SK-N-MC (cell line): ENCODE measurements around the gene GPR62.

Experiments used
- DNase-seq: peaks from one replicate; pipeline ENCODE4 v3.0.0-alpha.2; 2011; ENCODE audit warnings: low read depth, low spot score
- H3K27ac ChIP-seq: fragments of 200-600 bp; sonication (generic); 2 replicates; pipeline ENCODE4 v1.5.1; 2016; ENCODE audit warnings: mixed run types
- H3K36me3 ChIP-seq: fragments of 200-600 bp; sonication (generic); 2 replicates; pipeline ENCODE4 v1.6.1; 2017; ENCODE audit warnings: antibody characterized with exemption, low read length, mixed read lengths; ENCODE audit not compliant: insufficient read depth
- H3K4me3 ChIP-seq: fragments of 200-600 bp; sonication (generic); 2 replicates; pipeline ENCODE4 v1.5.1; 2016
- H3K9ac ChIP-seq: fragments of 200-600 bp; sonication (generic); 2 replicates; pipeline ENCODE4 v1.8.0; 2017; ENCODE audit warnings: mixed run types, mixed read lengths; ENCODE audit not compliant: insufficient read length
- H3K9me3 ChIP-seq: fragments of 200-600 bp; sonication (generic); 2 replicates; pipeline ENCODE4 v1.6.1; 2017; ENCODE audit warnings: low read depth, mild to moderate bottlenecking, antibody characterized with exemption, low read length, moderate library complexity, mixed read lengths
- EZH2 ChIP-seq: fragments of 200-600 bp; sonication (generic); IDR thresholded peaks from one replicate; pipeline ENCODE4 v1.6.1; 2017; ENCODE audit warnings: antibody characterized with exemption
- FOXP2 ChIP-seq: optimal IDR thresholded peaks from 2 replicates; pipeline ENCODE3; 2011; ENCODE audit warnings: mild to moderate bottlenecking, moderate library complexity; ENCODE audit not compliant: insufficient read depth; ENCODE audit errors: extremely low read length, control extremely low read depth
- POLR2AphosphoS5 ChIP-seq: IDR thresholded peaks from 2 replicates; pipeline ENCODE4 v1.6.1; 2012; ENCODE audit warnings: mild to moderate bottlenecking, low read depth, low read length, borderline replicate concordance

The GPR62 gene

GRCh38 chr3:51980253-51980652, 25.1 kb downstream of the GPR62 start:
- H3K27ac ChIP-seq, result no peak overlapping the region
- no peak for DNase-seq
- TF ChIP-seq POLR2AphosphoS5 (no peak), FOXP2 (no peak), EZH2 (no peak)
- no peak overlapping the region for H3K4me3 ChIP-seq
- no peaks in the 10 kb centered on the region for H3K9me3 ChIP-seq
- H3K9ac ChIP-seq, result no peak overlapping the region
- H3K36me3 ChIP-seq, result no peaks in the 10 kb centered on the region

- H3K9me3 ChIP-seq, result no peaks in the 10 kb centered on the region
- no peak overlapping the region for H3K27ac ChIP-seq
- peak overlapping the region; percentile 32 for H3K9ac ChIP-seq
- H3K4me3 ChIP-seq, result peak overlapping the region; percentile 47
- DNase-seq, result no peak
- no peaks in the 10 kb centered on the region for H3K36me3 ChIP-seq
- no peak for TF ChIP-seq POLR2AphosphoS5
- TF ChIP-seq FOXP2, result no peak
- TF ChIP-seq EZH2, result no peak
These were observed 27.2 kb downstream of the GPR62 start for GRCh38 chr3:51982352-51982837.

GRCh38 chr3:51982838-51983577, 27.8 kb downstream of the GPR62 start, which contains the start of gene ACY1:
Gene ACY1, plus strand, starts transcription at chr3:51983535. Its CDS starts 530 bp downstream, at chr3:51984065.
- Histone ChIP-seq H3K9me3 (no peaks in the 10 kb centered on the region), H3K4me3 (peak within 1 kb of the TSS; percentile 47), H3K27ac (no peak within 1 kb of the TSS), H3K9ac (peak within 1 kb of the TSS; percentile 32), H3K36me3 (no peaks in the 10 kb centered on the region)
- peak; percentile 51 for TF ChIP-seq POLR2AphosphoS5
- no peak for TF ChIP-seq EZH2
- no peak for DNase-seq

- DNase-seq, result no peak
- Histone ChIP-seq H3K9me3 (no peaks in the 10 kb centered on the region), H3K27ac (no peak overlapping the region), H3K9ac (no peak overlapping the region), H3K4me3 (peak overlapping the region; percentile 47), H3K36me3 (no peaks in the 10 kb centered on the region)
- TF ChIP-seq EZH2 (no peak), FOXP2 (no peak), POLR2AphosphoS5 (no peak)
These were observed 28.5 kb downstream of the GPR62 start for GRCh38 chr3:51983578-51984268.

GRCh38 chr3:51984269-51984647, 29.1 kb downstream of the GPR62 start:
- Histone ChIP-seq H3K9ac (no peak overlapping the region), H3K27ac (no peak overlapping the region), H3K9me3 (no peaks in the 10 kb centered on the region), H3K36me3 (no peaks in the 10 kb centered on the region), H3K4me3 (no peak overlapping the region)
- no peak for TF ChIP-seq FOXP2
- TF ChIP-seq POLR2AphosphoS5, result no peak
- TF ChIP-seq EZH2, result no peak
- DNase-seq, result no peak

GRCh38 chr3:51985063-51985462, 29.9 kb downstream of the GPR62 start:
- Histone ChIP-seq H3K9ac (no peak overlapping the region), H3K27ac (no peak overlapping the region), H3K36me3 (no peaks in the 10 kb centered on the region), H3K9me3 (no peaks in the 10 kb centered on the region), H3K4me3 (no peak overlapping the region)
- DNase-seq, result no peak
- TF ChIP-seq POLR2AphosphoS5 (no peak), EZH2 (no peak), FOXP2 (no peak)

GRCh38 chr3:51986010-51986947, 31.1 kb downstream of the GPR62 start:
- no peak overlapping the region for H3K9ac ChIP-seq
- H3K9me3 ChIP-seq, result no peaks in the 10 kb centered on the region
- no peak for DNase-seq
- H3K36me3 ChIP-seq, result no peaks in the 10 kb centered on the region
- no peak overlapping the region for H3K4me3 ChIP-seq
- no peak for TF ChIP-seq FOXP2
- TF ChIP-seq EZH2, result no peak
- no peak for TF ChIP-seq POLR2AphosphoS5
- H3K27ac ChIP-seq, result no peak overlapping the region

- H3K9ac ChIP-seq, result no peak overlapping the region
- H3K9me3 ChIP-seq, result no peaks in the 10 kb centered on the region
- DNase-seq, result no peak
- no peak overlapping the region for H3K4me3 ChIP-seq
- no peak for TF ChIP-seq EZH2
- TF ChIP-seq POLR2AphosphoS5, result no peak
- TF ChIP-seq FOXP2, result no peak
- H3K27ac ChIP-seq, result no peak overlapping the region
- peaks cover 12% of the 10 kb centered on the region for H3K36me3 ChIP-seq
These were observed 32.4 kb downstream of the GPR62 start for GRCh38 chr3:51987568-51987967.
